Effector CD8-positive, alpha-beta T cell (primary cell): Measurements from ENCODE around the gene PCSK5.
A peak's percentile ranks its signal among the peaks of the same experiment; 100 is the strongest.
"Not testable (repeated sequence)": the region's sequence is repeated elsewhere in the genome, so short reads cannot be mapped to it uniquely, and the experiment has no call there.

Experiments
- DNase-seq: peaks from one replicate; lab custom pipeline; 2025; lab: John Stamatoyannopoulos, UW

The PCSK5 gene

DNA sequence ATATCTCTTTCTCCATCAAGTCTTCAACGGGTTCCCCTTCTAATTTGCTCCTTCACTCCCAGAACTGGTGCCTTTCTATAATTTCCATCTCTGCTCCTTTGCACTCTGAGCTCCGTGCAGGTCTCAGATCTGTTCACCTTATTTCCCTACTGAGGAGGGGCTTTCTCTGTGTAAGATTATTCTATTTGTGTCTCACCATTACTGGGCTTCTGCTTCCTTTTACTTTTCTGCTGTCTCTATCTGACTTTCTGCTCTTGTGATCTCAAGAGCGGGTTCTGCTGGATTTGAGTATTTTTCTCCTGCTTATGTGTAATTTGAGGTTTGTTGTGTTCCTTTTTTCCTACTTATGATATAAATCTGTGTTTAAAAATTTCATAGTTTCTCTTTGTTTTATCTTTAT lies 117.5 kb downstream of the PCSK5 start:
- no peak for DNase-seq

GRCh38 chr9:76013809-76014208 lies 123.3 kb downstream of the PCSK5 start:
- DNase-seq, result no peak

- DNase-seq, result no peak
Measured at GRCh38 chr9:76018235-76018634, 127.8 kb downstream of the PCSK5 start.

- no peak for DNase-seq
Measured at GRCh38 chr9:76018761-76019160, 128.3 kb downstream of the PCSK5 start.

- DNase-seq, result no peak
Measured at GRCh38 chr9:76020652-76021051, 130.2 kb downstream of the PCSK5 start.

- DNase-seq, result no peak
Measured at GRCh38 chr9:76022317-76022716, 131.8 kb downstream of the PCSK5 start.

DNA sequence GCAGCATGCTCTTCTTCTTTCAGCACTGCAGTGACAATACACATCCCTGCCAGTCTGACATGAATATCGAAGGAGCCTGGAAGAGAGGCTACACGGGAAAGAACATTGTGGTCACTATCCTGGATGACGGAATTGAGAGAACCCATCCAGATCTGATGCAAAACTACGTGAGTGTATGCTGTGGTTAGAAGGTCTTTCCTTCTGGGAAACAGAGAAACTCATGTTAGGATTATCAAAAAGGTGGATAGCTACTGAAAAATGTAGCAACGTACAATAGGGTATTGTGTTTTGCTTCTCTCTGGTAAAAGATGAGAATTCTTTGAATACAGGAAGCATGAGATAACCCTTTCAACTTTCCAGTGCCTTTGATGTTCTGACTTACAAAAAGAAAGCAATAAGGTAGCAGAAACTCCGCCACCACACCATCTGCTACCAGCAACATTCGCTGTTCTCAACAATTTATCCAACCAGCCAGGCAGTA lies 133.3 kb downstream of the PCSK5 start:
- peak; percentile 3 for DNase-seq

GRCh38 chr9:76025286-76025685 lies 134.8 kb downstream of the PCSK5 start:
- DNase-seq, result no peak

- DNase-seq, result no peak
Measured at GRCh38 chr9:76026796-76027195, 136.3 kb downstream of the PCSK5 start.

GRCh38 chr9:76027416-76027815 lies 136.9 kb downstream of the PCSK5 start:
- DNase-seq, result peak; percentile 8

DNA sequence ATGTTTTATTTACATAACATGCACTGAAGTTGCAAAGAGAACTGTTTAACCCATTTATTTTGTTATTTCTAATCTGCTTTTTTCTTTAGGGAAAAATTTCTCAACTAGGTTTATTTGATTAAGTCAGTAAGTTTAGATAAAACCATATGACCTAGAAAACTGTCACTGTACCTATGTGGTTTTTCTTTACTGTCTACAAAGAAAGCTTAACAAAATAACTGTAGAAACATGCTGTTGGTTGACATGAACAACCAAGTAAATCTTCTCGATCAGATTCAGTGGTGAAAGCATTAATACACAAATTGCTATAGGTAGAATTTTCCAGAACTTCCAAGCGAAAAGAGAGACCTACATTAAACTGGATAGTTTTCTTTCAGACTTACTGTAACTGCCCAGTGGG lies 137.4 kb downstream of the PCSK5 start:
- no peak for DNase-seq

DNA sequence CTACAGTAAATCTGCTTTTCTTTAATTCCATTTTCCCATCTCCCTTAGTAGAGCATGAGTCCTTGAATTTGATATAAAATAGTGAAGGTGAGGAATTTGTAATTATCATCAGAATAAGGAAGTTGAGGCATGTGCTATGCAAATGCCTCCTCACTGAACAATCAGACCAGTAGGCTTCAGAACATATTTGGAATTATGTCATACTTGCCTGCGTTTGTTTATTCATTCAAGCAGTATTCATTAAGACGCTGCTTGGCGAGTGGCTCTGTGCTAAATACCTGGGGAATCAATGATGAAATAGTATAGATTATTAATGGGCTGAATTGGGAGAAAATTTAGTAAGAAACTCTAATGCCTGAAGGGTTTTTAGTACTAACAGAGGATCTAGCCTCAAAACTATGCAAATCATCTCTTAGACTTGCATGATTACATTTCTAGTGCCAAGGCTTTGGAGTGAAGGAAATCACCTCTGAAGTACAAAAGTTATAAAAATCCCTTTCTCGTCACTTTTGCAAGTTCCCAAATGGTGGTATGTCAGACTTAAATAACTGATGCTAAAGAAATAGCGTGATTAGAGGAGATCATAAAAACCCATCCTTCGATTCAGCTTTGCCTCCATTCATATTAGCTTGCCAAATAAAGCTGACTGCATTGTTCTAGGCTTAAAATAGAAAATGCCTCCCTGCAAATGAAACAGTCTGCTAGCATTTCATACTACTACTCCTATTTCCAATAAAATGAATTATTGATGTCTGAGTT lies 141.7 kb downstream of the PCSK5 start:
- DNase-seq, result no peak

DNA sequence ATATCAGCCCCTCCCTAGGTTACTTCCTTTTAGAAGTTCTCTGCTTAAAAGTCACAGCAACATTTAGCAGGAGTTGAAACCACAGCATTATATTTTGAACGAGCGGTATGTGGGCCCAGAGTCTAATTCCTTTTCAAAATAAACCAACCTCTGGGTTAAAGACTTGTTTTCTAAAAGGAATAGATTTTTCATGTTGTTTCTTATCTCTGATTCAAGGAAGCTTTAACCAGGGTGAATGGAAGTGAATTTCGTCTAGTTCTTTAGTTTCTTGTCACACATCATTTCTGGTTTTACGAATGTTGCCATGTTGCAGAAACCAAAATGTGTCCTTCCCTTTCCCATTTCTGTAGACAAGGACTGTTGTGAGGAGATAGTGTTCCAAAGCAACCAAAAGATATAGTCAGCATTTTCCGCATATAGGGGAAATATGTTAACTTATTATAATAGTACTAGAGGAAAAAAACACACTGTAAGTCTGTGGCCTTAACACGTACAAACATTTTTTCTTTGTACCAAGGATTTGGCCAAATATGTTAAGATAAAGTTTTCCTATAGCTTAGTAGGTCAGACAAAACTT lies 142.4 kb downstream of the PCSK5 start:
- DNase-seq, result no peak

DNA sequence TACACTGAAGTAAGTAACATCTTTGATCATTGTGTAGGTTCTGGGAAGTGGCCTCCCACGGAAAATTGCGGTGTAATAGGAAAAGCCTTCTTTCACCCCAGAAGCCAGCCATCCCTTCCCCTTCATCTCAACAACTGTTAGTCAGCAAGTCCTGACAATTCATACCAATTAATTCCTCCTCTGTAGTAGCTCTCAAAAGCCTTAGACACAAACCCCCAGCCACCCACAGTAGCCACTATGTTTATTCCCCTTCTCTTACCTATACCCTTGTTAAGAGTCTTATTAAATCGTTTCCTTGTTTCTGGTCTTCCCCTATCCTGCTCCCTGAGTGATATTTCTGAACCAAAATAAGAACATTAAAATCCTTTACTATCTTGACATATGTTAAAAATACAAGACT lies 143.6 kb downstream of the PCSK5 start:
- no peak for DNase-seq

DNA sequence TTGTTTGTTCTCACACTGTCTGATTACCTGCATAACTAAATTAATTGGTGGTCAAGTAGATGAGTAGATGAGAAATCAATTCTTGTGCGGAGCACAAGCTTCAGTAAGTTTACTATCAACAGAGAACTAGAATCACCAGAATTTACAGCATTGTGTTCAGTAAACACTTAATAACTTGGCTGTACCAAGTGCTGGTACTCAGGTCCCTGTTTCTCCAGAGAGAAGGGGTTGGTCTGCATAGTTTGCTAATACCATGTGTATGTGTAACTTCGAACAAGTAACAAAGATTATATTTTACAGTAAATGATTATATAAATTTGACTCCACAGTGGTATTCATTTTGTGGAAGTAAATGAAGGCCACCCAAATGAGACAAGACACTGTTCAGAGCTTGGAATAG lies 146.3 kb downstream of the PCSK5 start:
- DNase-seq, result no peak

- DNase-seq, result no peak
Measured at GRCh38 chr9:76037587-76038225, 147.2 kb downstream of the PCSK5 start.

- no peak for DNase-seq
Measured at GRCh38 chr9:76038431-76038830, 148.0 kb downstream of the PCSK5 start.

DNA sequence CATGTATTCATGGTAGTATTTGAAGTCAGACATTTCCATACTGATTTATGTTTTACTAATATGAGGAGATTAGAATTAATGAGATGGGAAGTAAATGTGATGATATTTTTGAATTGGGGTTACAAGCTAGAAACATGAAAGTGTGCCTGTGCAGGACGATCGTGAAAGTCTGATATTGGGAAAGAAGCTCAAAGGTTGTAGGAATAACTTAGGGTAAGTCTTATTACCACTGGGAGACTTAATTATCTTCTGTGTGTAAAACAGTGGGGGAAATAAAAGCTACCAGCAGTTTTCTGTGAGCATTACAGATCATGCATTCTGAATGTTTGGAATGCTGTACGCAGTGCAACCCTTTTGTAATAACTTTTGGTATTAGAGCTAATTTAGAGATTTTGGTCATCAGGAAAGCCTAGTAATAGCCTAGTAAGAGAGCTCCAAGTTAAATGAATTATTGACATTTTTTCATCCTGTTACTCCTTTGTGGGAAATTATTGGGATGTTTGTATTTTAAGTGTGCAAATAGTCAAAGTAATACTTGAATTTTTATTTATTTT lies 153.9 kb downstream of the PCSK5 start:
- no peak for DNase-seq

- no peak for DNase-seq
Measured at GRCh38 chr9:76045221-76045620, 154.7 kb downstream of the PCSK5 start.

- DNase-seq, result no peak
Measured at GRCh38 chr9:76049341-76049740, 158.9 kb downstream of the PCSK5 start.

DNA sequence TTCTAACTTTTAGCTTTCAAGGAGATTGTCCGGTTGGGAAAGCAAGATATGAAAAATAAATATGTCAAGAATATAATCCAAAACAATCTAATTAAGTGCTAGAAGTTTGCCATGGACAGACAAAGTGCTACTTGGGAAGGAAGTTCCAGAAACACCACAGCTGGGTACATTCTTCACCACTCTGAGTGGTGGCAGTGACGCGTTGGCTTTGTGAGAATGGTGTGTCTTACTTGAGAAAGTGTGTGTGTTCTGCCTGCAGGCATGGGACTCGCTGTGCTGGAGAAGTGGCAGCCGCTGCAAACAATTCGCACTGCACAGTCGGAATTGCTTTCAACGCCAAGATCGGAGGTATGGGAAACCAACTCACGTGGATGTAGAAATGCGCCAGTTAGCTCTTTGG lies 177.2 kb downstream of the PCSK5 start:
- no peak for DNase-seq

DNA sequence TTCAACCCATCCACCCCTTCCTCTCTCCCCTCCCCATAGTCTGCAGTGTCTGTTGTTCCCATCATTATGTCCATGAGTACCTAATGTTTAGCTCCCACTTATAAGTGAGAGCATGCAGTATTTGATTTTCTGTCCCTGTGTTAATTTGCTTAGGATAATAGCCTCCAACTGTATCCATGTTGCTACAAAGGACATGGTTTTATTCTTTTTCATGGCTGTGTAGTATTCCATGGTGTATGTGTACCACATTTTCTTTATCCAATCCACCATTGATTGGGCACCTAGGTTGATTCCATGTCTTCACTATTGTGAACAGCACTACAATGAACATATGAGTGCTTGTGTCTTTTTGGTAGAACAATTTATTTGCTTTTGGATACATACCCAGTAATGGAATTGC lies 187.1 kb downstream of the PCSK5 start:
- DNase-seq, result no peak

- not testable (repeated sequence) for DNase-seq
Measured at GRCh38 chr9:76081281-76081680, 190.8 kb downstream of the PCSK5 start.
